HL-60/S4 treated with retinoic acid at 250 ng/mL for 4 days and 3 days (cell line): ENCODE results near the gene PLCXD1.
"Not testable (repeated sequence)": the region's sequence is repeated elsewhere in the genome, so short reads cannot be mapped to it uniquely, and the experiment has no call there.

Experiments
- in situ Hi-C: fragments of 300-500 bp; cut with MboI; formaldehyde crosslinking; loops from 2 replicates; pipeline ENCODE4 v1.7.0; 2022; ENCODE audit warnings: low sequenced_read_pairs

Gene PLCXD1

GRCh38 chrX:349702-350101 lies 68.5 kb downstream of the PLCXD1 start:
- in situ Hi-C loops: no loop called here

GRCh38 chrX:350148-350533 lies 69.0 kb downstream of the PLCXD1 start:
- in situ Hi-C loops: no loop called here

- in situ Hi-C loops: no loop called here
These were observed 69.5 kb downstream of the PLCXD1 start for GRCh38 chrX:350534-351323.

- in situ Hi-C loops: not testable (repeated sequence)
These were observed 70.1 kb downstream of the PLCXD1 start for GRCh38 chrX:351324-351641.

GRCh38 chrX:351736-352135 lies 70.6 kb downstream of the PLCXD1 start:
- in situ Hi-C loops: no loop called here

- in situ Hi-C loops: no loop called here
These were observed 71.0 kb downstream of the PLCXD1 start for GRCh38 chrX:352181-352580.

- in situ Hi-C loops: no loop called here
These were observed 71.6 kb downstream of the PLCXD1 start for GRCh38 chrX:352582-353314.
